Mammary epithelial cell (primary cell): ENCODE data around the gene HPCAL1.

ENCODE experiments used
- EZH2 ChIP-seq: IDR thresholded peaks from 2 replicates; pipeline ENCODE4 v1.6.1; 2012; ENCODE audit warnings: low read length, inconsistent platforms, borderline replicate concordance
- TF ChIP-seq, protein P1 (sequence below), 2 donors: IDR thresholded peaks in 1 of 2; conservative IDR thresholded peaks in 1 of 2; 2 replicates each; pipeline ENCODE4 v1.5.1; 2011 to 2012; ENCODE audit warnings: inconsistent platforms in 2 of 2, low read length in 2 of 2, mild to moderate bottlenecking in 2 of 2, control low read depth in 1 of 2, low read depth in 1 of 2; ENCODE audit not compliant: insufficient read depth in 1 of 2; ENCODE audit errors: extremely low read depth in 1 of 2

DNA sequence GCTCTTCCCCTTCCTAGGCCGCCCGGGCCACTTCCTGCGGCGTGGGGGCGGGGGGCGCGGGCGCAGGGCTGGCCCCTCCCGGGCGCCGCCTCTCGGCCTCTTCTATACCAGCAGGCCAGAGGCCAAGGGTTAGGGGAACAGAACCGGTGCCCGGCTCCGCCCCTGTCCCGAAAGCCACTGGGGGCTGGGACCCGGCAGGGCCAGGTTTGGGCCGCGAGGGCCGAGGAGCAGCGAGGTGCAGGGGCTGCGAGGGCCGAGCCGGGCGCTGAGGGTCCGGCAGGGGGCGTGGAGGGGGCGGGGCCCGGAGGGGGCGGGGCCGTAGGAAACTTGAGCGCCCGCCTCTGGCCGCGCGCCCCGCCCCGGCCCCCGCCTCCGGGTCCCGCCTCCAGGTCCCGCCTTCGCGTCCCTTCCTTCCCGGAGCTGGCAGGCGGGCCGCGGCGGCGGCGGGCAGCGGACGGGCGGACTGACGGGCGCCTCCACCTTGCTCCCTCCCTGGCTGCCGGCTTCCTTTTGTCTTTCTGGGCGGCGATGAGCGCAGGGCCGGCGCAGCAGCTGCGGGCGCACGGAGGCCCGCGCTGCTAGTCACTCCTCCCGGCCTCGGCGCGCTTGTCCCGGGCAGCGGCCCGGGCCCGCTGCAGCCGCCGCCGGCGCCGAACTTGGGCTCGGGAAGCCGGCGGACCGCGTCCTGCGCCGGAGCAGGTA lies at the start of gene HPCAL1:
- TF ChIP-seq EZH2: no peak
- TF ChIP-seq, protein P1, sequence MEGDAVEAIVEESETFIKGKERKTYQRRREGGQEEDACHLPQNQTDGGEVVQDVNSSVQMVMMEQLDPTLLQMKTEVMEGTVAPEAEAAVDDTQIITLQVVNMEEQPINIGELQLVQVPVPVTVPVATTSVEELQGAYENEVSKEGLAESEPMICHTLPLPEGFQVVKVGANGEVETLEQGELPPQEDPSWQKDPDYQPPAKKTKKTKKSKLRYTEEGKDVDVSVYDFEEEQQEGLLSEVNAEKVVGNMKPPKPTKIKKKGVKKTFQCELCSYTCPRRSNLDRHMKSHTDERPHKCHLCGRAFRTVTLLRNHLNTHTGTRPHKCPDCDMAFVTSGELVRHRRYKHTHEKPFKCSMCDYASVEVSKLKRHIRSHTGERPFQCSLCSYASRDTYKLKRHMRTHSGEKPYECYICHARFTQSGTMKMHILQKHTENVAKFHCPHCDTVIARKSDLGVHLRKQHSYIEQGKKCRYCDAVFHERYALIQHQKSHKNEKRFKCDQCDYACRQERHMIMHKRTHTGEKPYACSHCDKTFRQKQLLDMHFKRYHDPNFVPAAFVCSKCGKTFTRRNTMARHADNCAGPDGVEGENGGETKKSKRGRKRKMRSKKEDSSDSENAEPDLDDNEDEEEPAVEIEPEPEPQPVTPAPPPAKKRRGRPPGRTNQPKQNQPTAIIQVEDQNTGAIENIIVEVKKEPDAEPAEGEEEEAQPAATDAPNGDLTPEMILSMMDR (conservative IDR thresholded peaks at IDR 0.05 in 1 of 2, IDR thresholded peaks at IDR 0.05 in 1 of 2; ENCODE audit: extremely low read depth in 1 of 2, insufficient read depth in 1 of 2, low read depth in 1 of 2, low read length in 2 of 2): peak; percentile 28 to 65
